Pancreas (tissue), 10 donors: ENCODE data around the gene STARD3. TPM values are rescaled to one million over a fixed set of nuclear protein-coding genes. Genes with fewer than 3 reads are reported as not detected.
A peak's percentile ranks its signal among the peaks of the same experiment; 100 is the strongest.

ENCODE experiments used
- ATAC-seq, 4 donors: fragments of 200-7000 bp; cut with Tn5 transposase; one replicate each; pipeline versions ENCODE4 v1.8.0 to v1.9.1; 2020; ENCODE audit warnings: mild to moderate bottlenecking in 4 of 4, moderate library complexity in 4 of 4
- DNase-seq, 6 donors: peaks; one replicate each; pipeline ENCODE4 v3.0.0-alpha.2; 2020
- FAIRE-seq: peaks from 2 replicates; lab custom pipeline; 2012; peaks lifted over from hg19 to GRCh38; lab: Jason Lieb, UNC
- H3K27ac ChIP-seq, 4 donors: fragments of 200-600 bp; sonication (generic); 1 replicate in 3 of 4; 2 replicates in 1 of 4; pipeline versions ENCODE4 v1.5.0 to v1.8.0; 2020
- H3K27me3 ChIP-seq, 4 donors: fragments of 200-600 bp; one replicate each; pipeline ENCODE4 v1.8.0; 2021
- H3K36me3 ChIP-seq, 3 donors: fragments of 200-600 bp; sonication (generic) in 1 of 3; one replicate each; pipeline versions ENCODE4 v1.5.0 to v1.8.0; 2020 to 2021
- H3K4me1 ChIP-seq, 3 donors: fragments of 200-600 bp; one replicate each; pipeline ENCODE4 v1.8.0; 2021
- H3K4me3 ChIP-seq, 4 donors: fragments of 200-600 bp; sonication (generic) in 2 of 4; one replicate each; pipeline versions ENCODE4 v1.5.0 to v1.8.0; 2020 to 2021
- H3K9me3 ChIP-seq, 4 donors: fragments of 200-600 bp; one replicate each; pipeline ENCODE4 v1.8.0; 2021
- CTCF ChIP-seq, 4 donors: fragments of 200-600 bp; sonication (generic) in 3 of 4; IDR thresholded peaks; one replicate each; pipeline versions ENCODE4 v1.5.0 to v1.8.0; 2021; ENCODE audit warnings: antibody characterized with exemption in 4 of 4
- WGBS, 2 donors: extraction: QIAGEN DNeasy Blood & Tissue Kit; methylation state at CpG; one replicate each; pipeline ENCODE4 v1.1.7; 2013; 5-methylcytosine and 5-hydroxymethylcytosine counted together
- intact Hi-C, 3 donors: fragments of 100-400 bp; cut with DNase I; formaldehyde crosslinking; loops; one replicate each; pipeline versions ENCODE4 v1.11.1 to v1.14.2; 2022
- polyA plus RNA-seq, 2 donors: library from polyadenylated mRNA; stranded (reverse); fragments of 200-250 nt; gene quantifications; one replicate each; pipeline ENCODE4 v1.2.3, GENCODE V29; 2013
- total RNA-seq, 6 donors: library from RNA; stranded (reverse); fragmentation: NEBNext Ultra II Directional in 4 of 6; extraction: Animal tissue kit (Norgen Biotek cat#: 25700) in 4 of 6; gene quantifications; one replicate each; pipeline versions ENCODE4 v1.2.1 to v1.2.4, GENCODE V29; 2021 to 2023
- donor health status: healthy with polysubstance abuse.
- donor health status: DM: no; HTN: no; CAD: no; lungs with moderate emphysema.
- donor health status: DM: no; HTN: no; CAD: no.
- donor health status: control.
- donor health status: control.
- donor health status: Bipolar disorder and iron deficiency.
- donor health status: DM: yes; HTN: yes; CAD: no.
- donor health status: DM: no; HTN: no; CAD: no.
- donor health status: DM: no; HTN: no; CAD: no.
- donor health status: DM: yes; HTN: yes; CAD: no.

The STARD3 gene
- total and polyA plus RNA-seq, 8 donors = 24.4 to 73.8 (median 29.9) TPM

GRCh38 chr17:39675390-39676082, 38.6 kb downstream of the STARD3 start:
- no peak for TF ChIP-seq CTCF (IDR thresholded peaks at IDR 0.05)
- H3K36me3 ChIP-seq = no peaks in the 10 kb centered on the region
- 76 to 79% methylated on average over 10 of the region's 10 CpGs for WGBS, 2 donors
- intact Hi-C loops = no loop called here
- H3K4me3 ChIP-seq = no peak overlapping the region
- FAIRE-seq = no peak
- H3K27ac ChIP-seq = peak overlapping the region; percentile 22 to 71 (median 59)
- DNase-seq = peak in 2 of 6 donors; percentile 13 to 59
- H3K4me1 ChIP-seq = peaks cover 0 to 8% (median 5%) of the 10 kb centered on the region in 3 donors
- H3K27me3 ChIP-seq = peaks cover 0 to 4% (median 0%) of the 10 kb centered on the region in 4 donors
- no peak for ATAC-seq
- H3K9me3 ChIP-seq = no peaks in the 10 kb centered on the region

- peaks cover 0 to under 1% (median 0%) of the 10 kb centered on the region in 4 donors for H3K27me3 ChIP-seq
- 51 to 57% methylated on average over 6 to 7 of the region's 7 CpGs for WGBS, 2 donors
- no peak overlapping the region for H3K4me3 ChIP-seq
- DNase-seq (peak in 4 of 6 donors; percentile 20 to 78 (median 63)), ATAC-seq (peak in 3 of 4 donors; percentile 24 to 40 (median 28)), FAIRE-seq (no peak)
- TF ChIP-seq CTCF (IDR thresholded peaks at IDR 0.05) = no peak
- H3K9me3 ChIP-seq = no peaks in the 10 kb centered on the region
- intact Hi-C loops = no loop called here
- no peaks in the 10 kb centered on the region for H3K36me3 ChIP-seq
- H3K27ac ChIP-seq = peak overlapping the region in 3 of 4 donors; percentile 22 to 71 (median 68)
- peaks cover 0 to 8% (median 5%) of the 10 kb centered on the region in 3 donors for H3K4me1 ChIP-seq
Observed at GRCh38 chr17:39676198-39676819, 39.4 kb downstream of the STARD3 start.

- WGBS, 2 donors = 76 to 88% methylated on average over 8 of the region's 8 CpGs
- Histone ChIP-seq H3K4me3 (no peak overlapping the region), H3K36me3 (no peaks in the 10 kb centered on the region), H3K27ac (no peak overlapping the region), H3K4me1 (peaks cover 0 to 8% (median 5%) of the 10 kb centered on the region in 3 donors), H3K9me3 (no peaks in the 10 kb centered on the region), H3K27me3 (no peaks in the 10 kb centered on the region)
- peak in 1 of 6 donors; percentile 15 for DNase-seq
- no peak for FAIRE-seq
- no peak for TF ChIP-seq CTCF (IDR thresholded peaks at IDR 0.05)
- intact Hi-C loops = no loop called here
- no peak for ATAC-seq
Observed at GRCh38 chr17:39677072-39677471, 40.1 kb downstream of the STARD3 start.

DNA sequence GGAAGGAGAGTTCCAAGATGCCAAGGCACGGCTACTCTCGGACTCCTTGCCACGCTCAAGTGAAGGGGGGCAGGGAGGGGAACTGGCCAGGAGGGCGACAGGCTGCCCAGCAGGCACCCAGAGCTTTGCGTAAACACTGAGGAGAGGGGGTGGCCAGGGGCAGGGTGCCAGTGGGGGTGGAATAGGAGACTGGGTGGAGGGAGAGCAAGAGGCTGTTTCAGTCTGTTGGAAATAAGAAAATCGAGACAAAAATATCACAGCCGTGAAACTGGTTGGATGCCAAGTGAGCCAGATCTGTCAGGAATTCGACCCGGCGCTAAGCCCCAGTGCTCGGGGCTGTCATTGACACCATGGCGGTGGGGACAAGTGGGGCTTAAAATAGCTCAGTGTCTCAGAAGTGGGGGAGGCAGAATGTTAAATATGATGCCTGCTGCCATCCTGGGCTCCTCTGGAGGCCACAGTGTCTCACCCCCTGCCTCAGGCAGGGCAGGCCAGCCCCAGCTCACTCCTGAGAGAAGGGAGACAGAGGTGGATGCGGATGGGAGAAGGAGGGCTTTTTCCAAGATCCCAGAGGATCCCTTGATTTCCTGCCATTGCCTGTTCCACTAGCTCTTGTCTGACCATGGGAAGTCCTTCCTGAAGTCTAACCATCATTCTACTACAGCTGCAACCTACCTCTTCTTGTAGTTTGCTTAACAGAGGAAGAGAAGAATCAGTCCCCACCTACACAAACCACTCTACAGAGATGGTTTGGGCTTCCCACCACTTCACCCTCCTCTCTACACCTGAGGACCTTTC, 40.8 kb downstream of the STARD3 start:
- peaks cover 0 to 8% (median 5%) of the 10 kb centered on the region in 3 donors for H3K4me1 ChIP-seq

More for the DNA sequence above, 40.8 kb downstream of the STARD3 start:
- no peak overlapping the region for H3K4me3 ChIP-seq
- H3K36me3 ChIP-seq = no peaks in the 10 kb centered on the region
- no peaks in the 10 kb centered on the region for H3K9me3 ChIP-seq
- no peaks in the 10 kb centered on the region for H3K27me3 ChIP-seq
- H3K27ac ChIP-seq = no peak overlapping the region
- intact Hi-C loops = no loop called here
- TF ChIP-seq CTCF (IDR thresholded peaks at IDR 0.05) = no peak
- ATAC-seq = no peak
- 61 to 74% methylated on average over 13 of the region's 13 CpGs for WGBS, 2 donors
- FAIRE-seq = no peak
- DNase-seq = peak in 1 of 6 donors; percentile 59
